ENCODE results near the gene SRGAP2C.
"Not testable (repeated sequence)": the region's sequence is repeated elsewhere in the genome, so short reads cannot be mapped to it uniquely, and the experiment has no call there.

Gene SRGAP2C

DNA sequence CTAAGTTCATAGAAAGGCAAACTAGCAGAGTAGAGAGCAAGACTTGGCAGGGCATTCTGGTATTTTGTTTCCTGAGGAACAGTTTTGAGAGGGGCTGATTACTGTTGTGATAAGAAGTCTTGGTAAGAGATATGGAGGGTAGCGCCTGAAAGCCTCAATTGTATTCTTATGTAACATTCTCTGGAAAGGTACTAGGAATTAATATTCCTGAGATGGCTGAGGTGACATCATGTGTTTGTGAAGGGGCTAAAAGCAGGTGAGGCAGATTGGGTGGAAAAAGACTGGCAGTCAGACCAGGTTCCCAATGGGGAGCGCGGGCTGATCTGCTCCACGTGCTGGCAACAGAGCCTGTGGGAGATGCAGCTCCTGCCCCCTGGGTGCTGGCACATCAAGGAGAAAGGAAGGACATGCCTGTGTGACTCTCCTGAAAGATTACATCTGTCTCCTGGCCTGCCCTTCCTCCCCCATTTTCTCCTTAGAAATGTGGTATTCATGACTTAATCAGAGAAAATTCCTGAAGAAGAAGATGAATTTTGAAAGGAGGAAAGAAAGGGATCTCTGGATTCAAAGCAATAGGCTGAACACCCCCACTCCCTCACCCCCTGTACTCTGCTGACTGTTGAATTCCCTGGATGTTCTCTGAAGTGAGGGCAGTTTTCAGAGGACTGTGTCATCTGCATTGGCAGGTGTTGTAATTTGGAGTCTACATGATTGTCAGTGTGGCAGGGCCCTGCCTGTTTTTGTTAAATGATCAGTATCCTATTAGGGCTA, 94.2 kb downstream of the SRGAP2C start:
- DNase-seq (ENCODE audit: low read depth in 2 of 2): not testable (repeated sequence)

DNA sequence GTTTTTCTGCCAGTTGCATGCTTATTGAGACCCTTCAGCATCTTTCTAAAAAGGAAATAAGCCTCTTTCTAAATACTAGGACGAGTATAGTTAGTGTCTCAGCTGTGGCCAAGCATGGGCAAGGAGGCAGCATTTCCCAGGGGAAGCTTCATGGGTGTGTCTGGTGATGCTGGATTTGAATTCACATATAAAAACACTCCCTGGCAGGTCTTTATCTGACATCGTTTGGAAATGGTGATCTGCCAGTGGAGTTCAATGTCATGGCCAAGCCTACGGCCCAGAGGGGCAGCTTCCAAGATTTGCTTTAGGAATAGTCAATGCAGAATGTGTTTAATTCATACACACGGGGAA, 94.7 kb downstream of the SRGAP2C start:
- DNase-seq (ENCODE audit: low read depth in 2 of 2): not testable (repeated sequence)

DNA sequence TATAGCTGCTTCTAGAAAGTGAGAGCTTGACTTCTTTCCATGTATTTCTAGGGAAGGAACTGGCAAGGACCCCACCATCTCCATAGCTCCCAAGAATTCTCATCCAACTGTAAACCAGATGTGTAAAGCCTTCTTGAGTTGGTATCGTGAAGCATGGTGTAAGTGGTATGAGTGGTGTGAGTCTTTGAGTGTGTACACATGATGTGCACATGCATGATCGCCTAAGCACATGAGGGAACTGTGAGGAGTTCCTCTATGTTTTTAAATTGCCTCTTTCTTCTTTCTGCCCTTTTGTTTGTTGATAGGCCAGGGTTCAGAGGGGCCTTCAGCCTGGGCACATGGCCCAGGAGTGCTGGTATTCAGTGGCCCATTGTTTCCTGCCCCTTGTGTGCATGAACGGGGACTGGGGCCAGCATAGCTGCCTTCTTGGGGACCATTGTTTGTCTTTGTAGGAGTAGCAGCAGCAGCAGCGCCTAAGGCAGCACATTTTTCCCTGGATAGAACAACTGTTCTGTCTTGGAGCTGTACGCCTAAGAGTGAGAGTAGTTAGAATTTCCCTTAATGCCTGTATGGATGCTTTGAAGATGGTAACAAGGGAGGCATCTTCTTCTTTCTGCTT, 96.0 kb downstream of the SRGAP2C start:
- not testable (repeated sequence) for DNase-seq (ENCODE audit: low read depth in 2 of 2)

- not testable (repeated sequence) for DNase-seq (ENCODE audit: low read depth in 2 of 2)
Observed at GRCh38 chr1:121281480-121281879, 96.7 kb downstream of the SRGAP2C start.

GRCh38 chr1:121283587-121284180, 98.9 kb downstream of the SRGAP2C start:
- not testable (repeated sequence) for DNase-seq (ENCODE audit: low read depth in 2 of 2)

DNA sequence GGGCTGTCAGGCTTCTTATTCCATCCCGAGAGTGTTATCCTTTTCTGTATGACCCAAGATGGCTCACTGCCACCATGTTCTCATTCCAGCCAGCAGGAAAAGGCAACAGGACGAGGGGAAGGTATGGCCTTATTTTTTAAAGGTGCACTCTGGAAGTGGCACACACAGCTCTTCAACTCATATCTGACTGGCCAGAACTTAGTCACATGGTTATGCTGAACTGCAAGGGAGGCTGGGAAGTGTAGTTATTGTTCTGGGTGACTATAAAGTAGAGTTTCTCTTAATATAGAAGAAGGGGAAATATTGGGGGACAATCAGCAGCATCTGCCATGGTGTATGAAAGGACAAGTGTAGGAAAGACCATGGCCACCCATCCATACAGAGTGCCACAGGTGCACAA, 107.8 kb downstream of the SRGAP2C start:
- not testable (repeated sequence) for DNase-seq (ENCODE audit: low read depth in 2 of 2)

DNA sequence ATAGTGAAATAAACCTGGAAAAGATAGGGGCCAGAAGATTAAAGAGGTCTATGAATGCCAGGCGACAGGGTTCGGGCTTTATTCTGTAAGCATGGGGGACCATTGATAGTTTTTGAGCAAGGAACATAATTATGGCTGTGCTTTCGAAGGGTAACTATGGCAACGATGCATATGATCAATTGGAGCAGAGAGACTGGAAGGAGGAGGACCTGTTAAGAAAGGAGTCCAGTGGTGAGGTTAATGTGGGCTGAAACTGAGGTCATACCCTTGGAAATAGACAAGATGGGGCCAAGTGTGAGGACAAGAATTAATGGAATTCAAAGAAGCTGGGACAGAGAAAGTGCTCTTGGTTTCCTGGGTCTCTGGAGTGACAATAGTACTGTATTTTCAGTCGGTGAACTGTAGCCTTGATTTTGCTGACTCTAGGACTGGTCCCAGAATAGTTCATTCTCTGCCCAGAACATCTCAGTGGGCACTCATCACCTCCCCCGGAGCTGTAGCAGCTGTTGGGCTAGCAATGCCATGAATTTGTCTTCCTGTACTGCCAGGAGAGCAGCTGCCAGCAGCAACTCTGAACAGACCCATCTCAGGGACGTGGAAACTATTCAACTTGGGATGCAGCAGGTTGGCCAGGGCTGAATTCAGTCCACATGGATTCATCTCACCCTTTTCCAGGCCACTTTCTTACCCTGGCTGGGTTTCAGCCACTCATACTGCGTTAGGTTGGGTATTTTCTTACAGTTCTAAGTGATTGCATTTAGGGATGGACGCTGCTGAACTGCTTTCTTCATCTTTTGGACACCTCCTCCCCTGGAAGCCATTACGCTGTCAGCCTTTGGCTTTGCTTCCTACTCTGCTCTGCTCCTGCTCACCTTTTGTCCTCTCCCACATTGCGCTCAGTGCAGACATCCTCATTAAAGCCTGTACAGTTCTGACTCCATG, 108.8 kb downstream of the SRGAP2C start:
- DNase-seq (ENCODE audit: low read depth in 2 of 2): not testable (repeated sequence)

- DNase-seq (ENCODE audit: low read depth in 2 of 2): not testable (repeated sequence)
Observed at GRCh38 chr1:121294205-121294570, 109.4 kb downstream of the SRGAP2C start.

DNA sequence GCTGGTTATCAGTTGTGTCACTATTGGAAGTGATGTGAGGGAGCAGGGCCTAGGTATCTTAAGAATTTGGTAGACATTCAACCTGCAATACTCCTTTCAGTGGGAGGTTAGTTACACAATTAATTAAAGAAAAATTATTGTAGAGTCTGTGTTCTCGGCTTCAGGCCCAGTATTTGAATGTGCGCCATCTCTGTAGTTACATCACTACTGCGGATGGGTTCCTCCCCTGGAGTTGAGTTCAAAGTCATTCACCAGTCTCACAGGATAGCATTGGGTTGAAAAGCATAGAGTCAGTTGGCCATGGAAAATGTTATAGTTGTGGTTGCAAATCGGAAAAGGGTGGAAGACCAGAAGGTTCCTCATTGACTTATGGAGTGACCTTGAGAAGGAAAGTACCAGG, 111.8 kb downstream of the SRGAP2C start:
- not testable (repeated sequence) for DNase-seq (ENCODE audit: low read depth in 2 of 2)

- not testable (repeated sequence) for DNase-seq (ENCODE audit: low read depth in 2 of 2)
Observed at GRCh38 chr1:121298529-121298928, 113.8 kb downstream of the SRGAP2C start.

- not testable (repeated sequence) for DNase-seq (ENCODE audit: low read depth in 2 of 2)
Observed at GRCh38 chr1:121299514-121300149, 114.9 kb downstream of the SRGAP2C start.

DNA sequence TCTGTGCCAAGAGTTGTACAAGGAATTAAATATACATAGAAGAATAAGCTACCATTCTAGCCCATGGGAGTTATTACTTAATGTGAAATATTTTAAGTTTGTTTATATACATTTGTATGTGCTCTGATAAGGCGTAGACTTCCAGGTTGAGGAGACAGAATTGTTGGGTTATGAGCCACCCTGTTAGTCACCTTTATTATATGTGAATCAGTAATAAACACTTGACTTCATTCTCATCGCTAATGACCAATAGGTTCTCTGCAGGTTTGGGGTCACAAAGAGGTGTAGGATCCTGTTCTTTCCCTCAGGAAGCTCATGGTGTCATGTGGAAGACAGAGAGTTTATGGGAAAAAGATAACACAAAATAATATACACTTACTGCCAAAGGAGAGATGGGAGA, 117.1 kb downstream of the SRGAP2C start:
- DNase-seq (ENCODE audit: low read depth in 2 of 2): not testable (repeated sequence)

GRCh38 chr1:121307759-121308158, 123.0 kb downstream of the SRGAP2C start:
- DNase-seq (ENCODE audit: low read depth in 2 of 2): not testable (repeated sequence)

DNA sequence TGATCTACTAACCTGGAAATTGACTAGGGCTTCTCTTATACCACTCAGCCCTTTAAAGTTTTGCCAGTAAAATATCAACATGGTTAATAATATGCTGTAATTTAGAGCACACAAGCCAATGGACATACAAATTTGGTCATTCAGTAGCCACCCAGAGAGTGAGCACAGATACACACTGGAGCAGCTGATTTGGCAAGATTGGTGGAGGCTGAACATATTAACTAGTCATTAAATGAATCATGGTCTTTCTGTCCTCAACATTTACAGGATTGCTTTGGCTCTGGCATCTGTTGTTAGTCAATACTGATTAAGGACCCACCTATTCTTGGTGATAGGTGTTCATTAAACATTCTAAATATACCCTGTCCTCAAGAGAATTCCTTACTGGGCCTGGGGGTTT, 130.7 kb downstream of the SRGAP2C start:
- DNase-seq (ENCODE audit: low read depth in 2 of 2): not testable (repeated sequence)

DNA sequence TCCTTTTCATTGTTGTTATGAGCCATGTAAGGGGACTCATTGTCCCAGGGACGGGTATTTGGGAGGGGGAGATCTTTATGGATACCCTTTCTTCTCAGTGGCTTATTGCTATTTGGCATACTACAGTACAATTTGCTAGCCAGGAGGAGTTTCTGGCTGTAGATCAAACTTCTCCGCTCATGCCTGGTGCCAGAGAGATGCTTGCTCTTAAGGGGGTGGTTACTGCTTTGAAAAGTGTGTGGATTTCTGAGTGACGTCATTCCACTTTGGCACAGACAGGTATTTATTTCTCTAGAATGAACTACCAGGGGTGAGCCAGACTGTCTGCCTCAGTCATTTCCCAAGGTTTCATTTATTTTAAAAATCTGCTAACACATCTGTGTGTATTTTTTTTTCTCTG, 131.3 kb downstream of the SRGAP2C start:
- DNase-seq (ENCODE audit: low read depth in 2 of 2): not testable (repeated sequence)

- DNase-seq (ENCODE audit: low read depth in 2 of 2): not testable (repeated sequence)
Observed at GRCh38 chr1:121317491-121318468, 133.0 kb downstream of the SRGAP2C start.

GRCh38 chr1:121318687-121319086, 133.9 kb downstream of the SRGAP2C start:
- DNase-seq (ENCODE audit: low read depth in 2 of 2): not testable (repeated sequence)

- DNase-seq (ENCODE audit: low read depth in 2 of 2): not testable (repeated sequence)
Observed at GRCh38 chr1:121321660-121322059, 136.9 kb downstream of the SRGAP2C start.

DNA sequence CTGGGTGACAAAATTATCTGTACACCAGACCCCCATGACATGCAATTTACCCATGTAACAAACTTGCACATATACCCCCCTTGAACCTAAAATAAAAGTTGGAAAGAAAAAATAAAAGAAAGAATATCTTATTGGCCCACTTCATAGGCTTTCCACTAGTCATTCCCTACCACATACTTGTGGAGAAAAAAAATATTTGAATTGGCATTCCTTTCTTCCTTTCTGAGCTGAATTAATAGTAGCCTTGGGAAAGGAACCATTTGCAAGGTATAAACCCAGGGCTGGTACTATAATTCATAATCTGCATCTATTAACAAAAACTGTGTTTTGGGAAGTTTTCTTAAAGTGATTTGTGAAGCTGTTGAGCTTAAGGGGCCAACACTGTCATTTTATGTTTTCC, 140.0 kb downstream of the SRGAP2C start:
- not testable (repeated sequence) for DNase-seq (ENCODE audit: low read depth in 2 of 2)

- DNase-seq (ENCODE audit: low read depth in 2 of 2): not testable (repeated sequence)
Observed at GRCh38 chr1:121332141-121332540, 147.4 kb downstream of the SRGAP2C start.
